Prostate gland (tissue), 2 donors: ENCODE results near the gene TMC8.

Experiments used
- CTCF ChIP-seq, 4 experiments: fragments of 200-600 bp in 2 of 4; fragments of 450-650 bp in 2 of 4; sonication (generic) in 2 of 4; IDR thresholded peaks; 1 replicate in 3 of 4; 2 replicates in 1 of 4; pipeline ENCODE4 v1.5.1; 2016 to 2019; ENCODE audit warnings: antibody characterized with exemption in 4 of 4, mild to moderate bottlenecking in 2 of 4, moderate library complexity in 2 of 4
- POLR2A ChIP-seq: fragments of 450-650 bp; IDR thresholded peaks from one replicate; pipeline ENCODE4 v1.6.1; 2016; ENCODE audit warnings: antibody characterized with exemption, mild to moderate bottlenecking

- no peak for TF ChIP-seq POLR2A
- no peak for TF ChIP-seq CTCF (IDR thresholded peaks at IDR 0.05)
Observed at GRCh38 chr17:78159575-78160158, 29.1 kb downstream of the TMC8 start.
